ENCODE data around the gene CDH13.

GRCh38 chr16:82684256-82684655 is 57.5 kb downstream of the CDH13 start:
- no peak for TF ChIP-seq FOXP2 (optimal IDR thresholded peaks at IDR 0.05; ENCODE audit: borderline replicate concordance, extremely low read depth, extremely low read length, insufficient read depth)
- TF ChIP-seq POLR2AphosphoS5 (IDR thresholded peaks at IDR 0.05; ENCODE audit: low read depth, low read length) = no peak
- TF ChIP-seq REST (IDR thresholded peaks at IDR 0.05; ENCODE audit: insufficient read depth in 1 of 2, low read depth in 2 of 2, low read length in 2 of 2) = no peak
